ENCODE measurements around the gene PRH2. TPM values are rescaled to one million over a fixed set of nuclear protein-coding genes. Genes with fewer than 3 reads are reported as not detected.

The PRH2 gene
- total and polyA plus RNA-seq, 2 of the 4 experiments (the other 2 are of a cell fraction), result 0.34 TPM; not detected in 1

DNA sequence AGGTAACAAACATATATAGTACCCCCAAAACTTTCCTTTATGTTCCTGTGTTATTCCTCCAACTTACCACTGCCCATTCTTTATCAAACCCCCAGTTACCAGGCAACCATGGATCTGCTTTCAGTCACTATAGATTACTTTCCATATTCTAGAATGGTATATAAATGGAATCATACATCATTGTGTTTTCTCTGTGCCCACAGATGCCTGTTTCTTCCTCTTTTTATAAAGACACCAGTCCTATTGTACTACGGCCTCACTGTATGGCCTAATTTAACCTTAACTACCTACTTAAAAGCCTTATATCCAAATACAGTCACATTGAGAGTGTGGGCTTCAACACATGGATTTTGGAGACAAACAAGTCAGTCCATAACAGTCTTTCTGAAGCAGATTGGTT lies 7.5 kb downstream of the PRH2 start:
- H3K9ac ChIP-seq (ENCODE audit: low read depth, low read length), result no peak overlapping the region
- no peak for ATAC-seq (ENCODE audit: low read depth)
- H2AK9ac ChIP-seq (replicated peaks; ENCODE audit: low read depth, low read length, poor library complexity), result no peak overlapping the region
- H4K5ac ChIP-seq (ENCODE audit: low read depth, low read length), result no peak overlapping the region
- H3K4me3 ChIP-seq (ENCODE audit: insufficient read depth, low read depth, low read length), result no peak overlapping the region
- DNase-seq, result no peak
- H2BK20ac ChIP-seq (ENCODE audit: low read depth, low read length), result no peak overlapping the region
- no TSS peak for BruUV-seq (replicated peaks)
- no peaks in the 10 kb centered on the region for H4K20me1 ChIP-seq (ENCODE audit: insufficient read depth, low read length)
- H3K4me2 ChIP-seq (ENCODE audit: low read depth, low read length), result no peak overlapping the region
- TF ChIP-seq RAD21 (IDR thresholded peaks at IDR 0.05; ENCODE audit: low read length), result no peak
- no peak for TF ChIP-seq SMC3 (IDR thresholded peaks at IDR 0.05; ENCODE audit: low read depth, low read length)
- no peak for TF ChIP-seq FOS (IDR thresholded peaks at IDR 0.05; ENCODE audit: low read depth, low read length)
- TF ChIP-seq, protein P1, sequence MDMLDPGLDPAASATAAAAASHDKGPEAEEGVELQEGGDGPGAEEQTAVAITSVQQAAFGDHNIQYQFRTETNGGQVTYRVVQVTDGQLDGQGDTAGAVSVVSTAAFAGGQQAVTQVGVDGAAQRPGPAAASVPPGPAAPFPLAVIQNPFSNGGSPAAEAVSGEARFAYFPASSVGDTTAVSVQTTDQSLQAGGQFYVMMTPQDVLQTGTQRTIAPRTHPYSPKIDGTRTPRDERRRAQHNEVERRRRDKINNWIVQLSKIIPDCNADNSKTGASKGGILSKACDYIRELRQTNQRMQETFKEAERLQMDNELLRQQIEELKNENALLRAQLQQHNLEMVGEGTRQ (IDR thresholded peaks at IDR 0.05; ENCODE audit: low read depth, low read length), result no peak
- no peak for TF ChIP-seq CEBPB (IDR thresholded peaks at IDR 0.05; ENCODE audit: low read depth, low read length)
- TF ChIP-seq MAZ (IDR thresholded peaks at IDR 0.05; ENCODE audit: borderline replicate concordance, low read depth, low read length), result no peak
- no peak for TF ChIP-seq CHD1 (IDR thresholded peaks at IDR 0.05; ENCODE audit: low read depth, low read length)
- no peak for TF ChIP-seq POLR2A (IDR thresholded peaks at IDR 0.05; ENCODE audit: low read depth, low read length)
- TF ChIP-seq, protein P2, sequence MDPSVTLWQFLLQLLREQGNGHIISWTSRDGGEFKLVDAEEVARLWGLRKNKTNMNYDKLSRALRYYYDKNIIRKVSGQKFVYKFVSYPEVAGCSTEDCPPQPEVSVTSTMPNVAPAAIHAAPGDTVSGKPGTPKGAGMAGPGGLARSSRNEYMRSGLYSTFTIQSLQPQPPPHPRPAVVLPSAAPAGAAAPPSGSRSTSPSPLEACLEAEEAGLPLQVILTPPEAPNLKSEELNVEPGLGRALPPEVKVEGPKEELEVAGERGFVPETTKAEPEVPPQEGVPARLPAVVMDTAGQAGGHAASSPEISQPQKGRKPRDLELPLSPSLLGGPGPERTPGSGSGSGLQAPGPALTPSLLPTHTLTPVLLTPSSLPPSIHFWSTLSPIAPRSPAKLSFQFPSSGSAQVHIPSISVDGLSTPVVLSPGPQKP (IDR thresholded peaks at IDR 0.05; ENCODE audit: borderline replicate concordance, low read depth, low read length), result no peak
- TF ChIP-seq NFE2L2 (IDR thresholded peaks at IDR 0.05; ENCODE audit: low read depth, low read length), result no peak
- no peak for TF ChIP-seq MXI1 (IDR thresholded peaks at IDR 0.05; ENCODE audit: borderline replicate concordance, low read depth, low read length)
- TF ChIP-seq, protein P3, sequence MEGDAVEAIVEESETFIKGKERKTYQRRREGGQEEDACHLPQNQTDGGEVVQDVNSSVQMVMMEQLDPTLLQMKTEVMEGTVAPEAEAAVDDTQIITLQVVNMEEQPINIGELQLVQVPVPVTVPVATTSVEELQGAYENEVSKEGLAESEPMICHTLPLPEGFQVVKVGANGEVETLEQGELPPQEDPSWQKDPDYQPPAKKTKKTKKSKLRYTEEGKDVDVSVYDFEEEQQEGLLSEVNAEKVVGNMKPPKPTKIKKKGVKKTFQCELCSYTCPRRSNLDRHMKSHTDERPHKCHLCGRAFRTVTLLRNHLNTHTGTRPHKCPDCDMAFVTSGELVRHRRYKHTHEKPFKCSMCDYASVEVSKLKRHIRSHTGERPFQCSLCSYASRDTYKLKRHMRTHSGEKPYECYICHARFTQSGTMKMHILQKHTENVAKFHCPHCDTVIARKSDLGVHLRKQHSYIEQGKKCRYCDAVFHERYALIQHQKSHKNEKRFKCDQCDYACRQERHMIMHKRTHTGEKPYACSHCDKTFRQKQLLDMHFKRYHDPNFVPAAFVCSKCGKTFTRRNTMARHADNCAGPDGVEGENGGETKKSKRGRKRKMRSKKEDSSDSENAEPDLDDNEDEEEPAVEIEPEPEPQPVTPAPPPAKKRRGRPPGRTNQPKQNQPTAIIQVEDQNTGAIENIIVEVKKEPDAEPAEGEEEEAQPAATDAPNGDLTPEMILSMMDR (conservative IDR thresholded peaks at IDR 0.05; ENCODE audit: low read depth, low read length), result no peak
- no peak for TF ChIP-seq BHLHE40 (IDR thresholded peaks at IDR 0.05; ENCODE audit: low read depth, low read length)
- TF ChIP-seq RFX5 (IDR thresholded peaks at IDR 0.05; ENCODE audit: low read depth, low read length), result no peak
- no peak for TF ChIP-seq RCOR1 (IDR thresholded peaks at IDR 0.05; ENCODE audit: insufficient replicate concordance, low read length)
- TF ChIP-seq MAFK (IDR thresholded peaks at IDR 0.05; ENCODE audit: low read depth, low read length), result no peak
- H3K18ac ChIP-seq (ENCODE audit: low read depth, low read length), result no peak overlapping the region
- H3K9me1 ChIP-seq (ENCODE audit: insufficient read depth, low read length), result no peaks in the 10 kb centered on the region
- ChIA-PET CTCF (no interaction called here), POLR2A (ENCODE audit: unreplicated experiment) (no interaction called here)
- dilution Hi-C loops (cut with HindIII; ENCODE audit: low sequenced_read_pairs, unreplicated experiment) (no loop called here), in situ Hi-C loops (cut with MboI; ENCODE audit: low sequenced_read_pairs) (no loop called here), intact Hi-C loops (cut with micrococcal nuclease) (no loop called here)
- no CpG with 5 or more reads among the region's 1 CpG for whole genome bisulfite sequencing, 2 experiments (ENCODE audit: extremely low coverage in 2 of 2, insufficient read length in 1 of 2)
- no peak overlapping the region for H2BK5ac ChIP-seq (ENCODE audit: low read depth, low read length, poor library complexity, severe bottlenecking)
- H3K36me3 ChIP-seq (ENCODE audit: control insufficient read depth, insufficient read depth, low read length), result no peaks in the 10 kb centered on the region
- no peaks in the 10 kb centered on the region; a peak in 1 of 4 replicates for H3K79me1 ChIP-seq (ENCODE audit: low read depth in 1 of 2, low read length in 2 of 2)
- H2AK5ac ChIP-seq (ENCODE audit: low read depth, low read length), result no peak overlapping the region
- no peak overlapping the region for H2BK120ac ChIP-seq (ENCODE audit: low read depth, low read length)
- no peak overlapping the region for H3K14ac ChIP-seq (replicated peaks; ENCODE audit: low read depth, low read length)
- no peak overlapping the region for H3K56ac ChIP-seq (ENCODE audit: extremely low read depth, insufficient read depth, low read length)
- no peak overlapping the region for H2BK15ac ChIP-seq (ENCODE audit: low read depth, low read length)
- no peak overlapping the region for H4K8ac ChIP-seq (ENCODE audit: low read depth in 2 of 2, low read length in 2 of 2)
- no peak overlapping the region for H3K4ac ChIP-seq (ENCODE audit: low read depth, low read length)
- H3K4me1 ChIP-seq (ENCODE audit: control insufficient read depth, insufficient read depth, low read length), result peaks cover 2% of the 10 kb centered on the region; the same call in 1 of the 2 replicates
- H3K9me3 ChIP-seq (ENCODE audit: control insufficient read depth, insufficient read depth, low read length), result no peaks in the 10 kb centered on the region
- H3K27ac ChIP-seq (ENCODE audit: insufficient read depth, low read length), result no peak overlapping the region
- H3K27me3 ChIP-seq (ENCODE audit: control insufficient read depth, insufficient read depth, low read length), result no peaks in the 10 kb centered on the region
- no peak overlapping the region for H4K91ac ChIP-seq (ENCODE audit: insufficient read depth, low read depth, low read length)
- no peak overlapping the region for H2AFZ ChIP-seq (replicated peaks; ENCODE audit: low read length, poor library complexity)
- H3K23ac ChIP-seq (ENCODE audit: low read depth, low read length), result no peak overlapping the region
